Fibroblast of mammary gland (primary cell): ENCODE data around the gene PCDHGC5.

Experiments used
- DNase-seq: peaks from one replicate; pipeline ENCODE4 v3.0.0-alpha.2; 2010; ENCODE audit warnings: low read depth
- H3K4me3 ChIP-seq: 2 replicates; pipeline ENCODE4 v1.5.1; 2011; ENCODE audit warnings: low read depth, mild to moderate bottlenecking, low read length, moderate library complexity; ENCODE audit not compliant: control insufficient read depth
- TF ChIP-seq, protein P1 (sequence below): conservative IDR thresholded peaks from 2 replicates; pipeline ENCODE4 v1.5.1; 2011; ENCODE audit warnings: low read depth, low read length, inconsistent platforms; ENCODE audit not compliant: control insufficient read depth, insufficient read depth

The PCDHGC5 gene

DNA sequence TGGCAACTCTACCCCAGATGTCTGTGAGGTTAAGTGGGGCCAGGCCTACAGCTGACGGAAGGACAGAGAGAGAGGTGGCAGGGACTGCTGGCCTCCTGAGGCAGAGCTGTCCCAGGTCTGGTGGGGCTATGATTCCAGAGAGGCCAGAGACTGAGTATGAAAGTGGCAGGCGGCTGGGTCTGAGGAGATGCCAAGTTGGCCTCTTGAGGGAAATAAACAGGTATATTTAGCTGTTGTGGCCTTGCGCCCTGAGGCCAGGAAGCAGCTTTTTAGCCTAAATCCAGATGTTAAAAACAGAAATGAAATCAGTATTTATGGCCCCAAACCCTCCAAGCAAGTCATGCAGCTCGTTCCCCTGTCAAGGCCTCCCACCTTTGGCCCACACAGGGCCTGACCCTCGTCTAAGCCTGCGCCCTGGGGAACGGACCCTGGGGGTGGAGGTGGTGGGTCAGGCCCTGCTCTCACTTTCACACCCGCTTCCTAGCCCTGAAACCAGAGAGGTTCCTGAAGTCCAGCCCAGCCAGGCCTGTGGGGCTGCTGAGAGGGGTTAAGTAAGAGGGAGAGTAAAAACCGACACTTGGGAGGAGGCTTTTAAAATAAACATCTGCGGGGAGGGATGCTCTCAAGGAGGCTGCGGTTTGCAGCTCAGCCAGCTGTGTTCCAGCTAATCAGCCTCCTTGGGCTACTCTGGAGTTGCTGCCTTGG is 18.7 kb downstream of the PCDHGC5 start:
- TF ChIP-seq, protein P1, sequence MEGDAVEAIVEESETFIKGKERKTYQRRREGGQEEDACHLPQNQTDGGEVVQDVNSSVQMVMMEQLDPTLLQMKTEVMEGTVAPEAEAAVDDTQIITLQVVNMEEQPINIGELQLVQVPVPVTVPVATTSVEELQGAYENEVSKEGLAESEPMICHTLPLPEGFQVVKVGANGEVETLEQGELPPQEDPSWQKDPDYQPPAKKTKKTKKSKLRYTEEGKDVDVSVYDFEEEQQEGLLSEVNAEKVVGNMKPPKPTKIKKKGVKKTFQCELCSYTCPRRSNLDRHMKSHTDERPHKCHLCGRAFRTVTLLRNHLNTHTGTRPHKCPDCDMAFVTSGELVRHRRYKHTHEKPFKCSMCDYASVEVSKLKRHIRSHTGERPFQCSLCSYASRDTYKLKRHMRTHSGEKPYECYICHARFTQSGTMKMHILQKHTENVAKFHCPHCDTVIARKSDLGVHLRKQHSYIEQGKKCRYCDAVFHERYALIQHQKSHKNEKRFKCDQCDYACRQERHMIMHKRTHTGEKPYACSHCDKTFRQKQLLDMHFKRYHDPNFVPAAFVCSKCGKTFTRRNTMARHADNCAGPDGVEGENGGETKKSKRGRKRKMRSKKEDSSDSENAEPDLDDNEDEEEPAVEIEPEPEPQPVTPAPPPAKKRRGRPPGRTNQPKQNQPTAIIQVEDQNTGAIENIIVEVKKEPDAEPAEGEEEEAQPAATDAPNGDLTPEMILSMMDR, result no peak
- peak overlapping the region; percentile 40 for H3K4me3 ChIP-seq
- DNase-seq, result peak; percentile 94

DNA sequence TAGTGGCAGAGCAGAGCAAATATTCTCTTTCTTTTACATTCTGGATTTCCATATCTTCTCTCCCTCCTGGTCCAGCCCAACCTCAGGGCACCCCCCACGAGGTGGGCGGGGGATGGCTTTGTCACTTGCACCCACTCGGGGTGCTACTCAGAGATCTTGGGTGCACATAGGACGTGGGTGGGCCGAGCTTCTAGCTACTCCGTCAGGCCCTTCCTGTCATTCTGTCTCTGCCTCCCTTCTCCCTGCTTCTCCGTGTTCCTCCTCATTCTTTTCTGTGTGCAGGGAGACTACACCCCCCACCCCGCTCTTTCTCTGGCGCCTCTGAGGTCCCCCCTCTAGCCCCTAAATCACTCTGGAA is 19.5 kb downstream of the PCDHGC5 start:
- peak; percentile 56 for DNase-seq
- peak overlapping the region; percentile 40 for H3K4me3 ChIP-seq
- TF ChIP-seq, protein P1, result no peak

DNA sequence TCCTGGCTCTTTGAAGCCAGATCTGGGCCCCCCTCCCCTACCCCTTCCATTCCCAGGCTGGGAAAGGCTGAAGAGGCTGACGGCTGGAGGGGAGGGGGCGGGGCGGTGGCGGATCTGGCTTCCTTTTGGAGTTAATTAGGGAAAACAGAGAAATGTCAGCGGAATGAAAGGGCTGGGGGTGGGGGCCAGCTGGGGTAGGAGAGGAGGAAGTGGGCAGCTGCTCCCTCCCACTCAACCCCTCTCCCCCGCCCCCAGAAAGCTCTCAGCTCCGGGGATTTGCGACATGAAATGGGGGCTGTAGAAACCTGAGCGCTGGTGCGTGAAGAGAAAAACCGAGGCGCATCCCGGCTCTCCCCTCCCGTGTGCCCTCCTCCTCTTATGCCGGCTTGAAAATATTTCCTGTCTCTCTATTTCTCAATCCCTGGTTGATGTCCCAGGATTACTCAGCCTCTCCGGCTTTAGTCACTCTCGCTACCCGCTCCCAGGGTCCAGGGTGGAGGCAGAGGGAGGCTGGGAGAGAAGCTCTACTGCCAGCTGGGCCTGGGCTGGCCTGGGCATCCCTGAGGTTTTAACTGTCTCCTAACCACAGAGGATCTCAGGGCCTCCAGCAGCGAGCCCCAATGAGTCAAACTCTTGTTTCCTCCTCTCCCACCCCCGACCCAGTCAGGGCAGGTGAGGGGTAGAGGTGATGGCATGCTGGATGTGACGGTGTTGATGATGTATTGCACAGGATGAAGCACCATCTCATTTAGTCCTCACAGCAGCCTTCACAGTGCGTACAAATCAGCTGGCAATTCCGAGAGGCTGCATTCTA is 20.1 kb downstream of the PCDHGC5 start:
- H3K4me3 ChIP-seq, result peak overlapping the region; percentile 40
- TF ChIP-seq, protein P1, result no peak
- DNase-seq, result peak; percentile 97

DNA sequence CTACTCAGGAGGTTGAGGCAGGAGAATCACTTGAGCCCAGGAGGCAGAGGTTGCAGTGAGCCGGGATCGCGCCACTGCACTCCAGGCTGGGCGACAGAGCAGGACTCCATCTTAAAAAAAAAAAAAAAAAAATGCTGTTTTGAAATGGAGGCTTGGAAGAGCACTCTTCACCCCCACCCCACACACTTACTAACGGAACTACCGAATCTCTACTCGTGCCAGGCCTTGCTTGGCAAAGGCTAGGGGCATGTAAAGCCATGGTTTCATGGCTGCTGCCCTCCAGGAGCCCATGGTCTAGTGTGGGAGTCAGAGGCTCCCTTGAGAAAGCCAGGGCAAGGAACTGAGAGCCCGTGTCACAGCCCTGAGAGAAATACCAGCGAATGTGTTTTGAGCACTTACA is 21.3 kb downstream of the PCDHGC5 start:
- no peak for DNase-seq
- TF ChIP-seq, protein P1, result no peak
- H3K4me3 ChIP-seq, result no peak overlapping the region

DNA sequence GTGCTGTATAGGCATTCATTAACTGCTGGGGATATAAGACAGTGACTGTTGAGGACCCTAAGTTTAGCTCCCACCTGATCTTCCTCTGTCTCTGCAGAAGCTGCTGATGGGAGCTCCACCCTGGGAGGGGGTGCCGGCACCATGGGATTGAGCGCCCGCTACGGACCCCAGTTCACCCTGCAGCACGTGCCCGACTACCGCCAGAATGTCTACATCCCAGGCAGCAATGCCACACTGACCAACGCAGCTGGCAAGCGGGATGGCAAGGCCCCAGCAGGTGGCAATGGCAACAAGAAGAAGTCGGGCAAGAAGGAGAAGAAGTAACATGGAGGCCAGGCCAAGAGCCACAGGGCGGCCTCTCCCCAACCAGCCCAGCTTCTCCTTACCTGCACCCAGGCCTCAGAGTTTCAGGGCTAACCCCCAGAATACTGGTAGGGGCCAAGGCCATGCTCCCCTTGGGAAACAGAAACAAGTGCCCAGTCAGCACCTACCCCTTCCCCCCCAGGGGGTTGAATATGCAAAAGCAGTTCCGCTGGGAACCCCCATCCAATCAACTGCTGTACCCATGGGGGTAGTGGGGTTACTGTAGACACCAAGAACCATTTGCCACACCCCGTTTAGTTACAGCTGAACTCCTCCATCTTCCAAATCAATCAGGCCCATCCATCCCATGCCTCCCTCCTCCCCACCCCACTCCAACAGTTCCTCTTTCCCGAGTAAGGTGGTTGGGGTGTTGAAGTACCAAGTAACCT is 22.1 kb downstream of the PCDHGC5 start:
- no peak for DNase-seq
- no peak overlapping the region for H3K4me3 ChIP-seq
- TF ChIP-seq, protein P1, result no peak

DNA sequence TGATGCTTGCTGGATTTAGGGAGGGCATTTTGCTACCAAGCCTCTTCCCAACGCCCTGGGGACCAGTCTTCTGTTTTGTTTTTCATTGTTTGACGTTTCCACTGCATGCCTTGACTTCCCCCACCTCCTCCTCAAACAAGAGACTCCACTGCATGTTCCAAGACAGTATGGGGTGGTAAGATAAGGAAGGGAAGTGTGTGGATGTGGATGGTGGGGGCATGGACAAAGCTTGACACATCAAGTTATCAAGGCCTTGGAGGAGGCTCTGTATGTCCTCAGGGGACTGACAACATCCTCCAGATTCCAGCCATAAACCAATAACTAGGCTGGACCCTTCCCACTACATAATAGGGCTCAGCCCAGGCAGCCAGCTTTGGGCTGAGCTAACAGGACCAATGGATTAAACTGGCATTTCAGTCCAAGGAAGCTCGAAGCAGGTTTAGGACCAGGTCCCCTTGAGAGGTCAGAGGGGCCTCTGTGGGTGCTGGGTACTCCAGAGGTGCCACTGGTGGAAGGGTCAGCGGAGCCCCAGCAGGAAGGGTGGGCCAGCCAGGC is 23.0 kb downstream of the PCDHGC5 start:
- no peak overlapping the region for H3K4me3 ChIP-seq
- DNase-seq, result no peak
- TF ChIP-seq, protein P1, result no peak
